Retinal pigment epithelial cell (primary cell): ENCODE results near the gene F7.

Experiments
- DNase-seq: peaks from one replicate; pipeline ENCODE4 v3.0.0-alpha.2; 2010; ENCODE audit warnings: low read depth
- H3K4me3 ChIP-seq: 2 replicates; pipeline ENCODE4 v1.5.1; 2011; ENCODE audit warnings: mild to moderate bottlenecking, low read length, control low read depth, moderate library complexity
- CTCF ChIP-seq: conservative IDR thresholded peaks from 2 replicates; pipeline ENCODE4 v1.5.1; 2011; ENCODE audit warnings: low read depth, low read length, control low read depth, inconsistent platforms

The F7 gene

DNA sequence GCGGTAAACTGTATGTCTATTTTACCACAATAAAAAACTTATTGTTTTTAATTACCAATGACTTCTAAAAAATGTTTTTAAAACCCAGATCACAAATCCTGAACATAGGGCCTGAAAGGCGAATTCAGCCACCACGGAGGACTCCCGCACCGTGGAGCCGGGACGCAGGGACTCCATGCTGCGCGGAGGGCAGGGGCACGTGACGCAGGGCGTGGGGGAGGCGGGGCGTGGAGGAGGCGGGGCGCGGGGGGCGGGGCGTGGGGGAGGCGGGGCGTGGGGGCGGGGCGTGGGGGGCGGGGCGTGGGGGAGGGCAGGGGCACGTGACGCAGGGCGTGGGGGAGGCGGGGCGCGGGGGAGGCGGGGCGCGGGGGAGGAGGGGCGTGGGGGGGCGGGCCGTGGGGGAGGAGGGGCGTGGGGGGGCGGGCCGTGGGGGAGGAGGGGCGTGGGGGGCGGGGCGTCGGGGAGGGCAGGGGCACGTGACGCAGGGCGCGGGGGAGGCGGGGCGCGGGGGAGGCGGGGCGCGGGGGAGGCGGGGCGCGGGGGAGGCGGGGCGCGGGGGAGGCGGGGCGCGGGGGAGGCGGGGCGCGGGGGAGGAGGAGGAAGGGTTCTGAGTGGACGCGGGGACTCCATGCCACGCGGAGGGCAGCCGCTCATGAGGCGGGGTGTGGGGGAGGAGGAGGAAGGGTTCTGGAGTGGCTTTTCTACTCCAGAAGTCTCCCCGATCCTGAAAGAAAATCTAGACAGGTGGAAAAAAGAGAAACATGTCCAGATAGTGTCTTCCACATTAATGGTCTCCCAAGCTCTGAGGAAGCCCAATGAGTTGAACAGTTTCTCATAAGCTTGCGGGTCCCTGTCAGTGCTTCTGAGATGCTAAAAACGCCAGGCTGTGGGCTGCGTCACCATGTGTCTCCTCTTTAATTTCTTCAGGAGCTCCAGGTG, 48.5 kb downstream of the F7 start:
- DNase-seq = no peak
- peak overlapping the region; percentile 44 for H3K4me3 ChIP-seq
- TF ChIP-seq CTCF = no peak

- peak; percentile 5 for TF ChIP-seq CTCF
- no peak overlapping the region for H3K4me3 ChIP-seq
- no peak for DNase-seq
Observed at GRCh38 chr13:113155201-113155600, 49.6 kb downstream of the F7 start.

- no peak for TF ChIP-seq CTCF
- no peak overlapping the region for H3K4me3 ChIP-seq
- DNase-seq = no peak
Observed at GRCh38 chr13:113155982-113156655, 50.5 kb downstream of the F7 start.

- no peak for DNase-seq
- H3K4me3 ChIP-seq = no peak overlapping the region
- TF ChIP-seq CTCF = no peak
Observed at GRCh38 chr13:113157206-113157928, 51.8 kb downstream of the F7 start.

GRCh38 chr13:113157929-113158747, 52.5 kb downstream of the F7 start, which contains the start of gene PROZ:
TSS of gene PROZ (plus strand) at chr13:113158648. CDS start at chr13:113158661, 13 bp downstream.
- no peak for DNase-seq
- H3K4me3 ChIP-seq = no peak within 1 kb of the TSS
- TF ChIP-seq CTCF = no peak

DNA sequence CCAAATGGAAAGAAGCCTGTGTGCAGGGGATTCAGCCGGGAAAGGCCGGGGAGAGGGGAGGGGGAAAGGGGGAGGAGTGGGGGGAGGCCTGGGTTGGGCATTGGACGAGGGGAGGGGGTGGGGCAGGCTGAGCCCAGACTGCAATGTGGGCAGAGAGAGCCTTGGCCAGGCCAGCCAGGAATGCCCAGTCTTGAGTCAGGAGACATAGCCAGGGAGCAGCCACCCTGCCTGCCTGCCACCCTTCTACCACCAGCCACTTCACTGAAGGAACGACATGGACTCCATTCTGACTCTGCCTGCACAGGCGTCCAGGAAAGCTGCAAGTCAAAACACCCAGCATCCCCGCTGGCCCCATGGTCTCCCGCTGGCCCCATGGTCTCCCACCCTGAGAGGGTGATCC, 53.4 kb downstream of the F7 start:
- DNase-seq = no peak
- TF ChIP-seq CTCF = no peak
- no peak overlapping the region for H3K4me3 ChIP-seq
